Lower lobe of right lung (tissue), 2 donors: Measurements from ENCODE around the gene PRCP. TPM values are rescaled to one million over a fixed set of nuclear protein-coding genes. Genes with fewer than 3 reads are reported as not detected.
A peak's percentile ranks its signal among the peaks of the same experiment; 100 is the strongest.

ENCODE experiments used
- ATAC-seq, 2 donors: fragments of 200-7000 bp; cut with Tn5 transposase; one replicate each; pipeline ENCODE4 v1.9.1; 2020 to 2022; ENCODE audit warnings: mild to moderate bottlenecking in 2 of 2, moderate library complexity in 2 of 2
- DNase-seq: peaks from one replicate; pipeline ENCODE4 v3.0.0-alpha.2; 2020
- H3K27ac ChIP-seq: fragments of 200-600 bp; one replicate; pipeline ENCODE4 v1.8.0; 2022
- H3K27me3 ChIP-seq: fragments of 200-600 bp; one replicate; pipeline ENCODE4 v1.8.0; 2022; ENCODE audit warnings: low read depth
- H3K36me3 ChIP-seq: fragments of 200-600 bp; one replicate; pipeline ENCODE4 v1.8.0; 2022; ENCODE audit warnings: mild to moderate bottlenecking
- H3K4me1 ChIP-seq: fragments of 200-600 bp; one replicate; pipeline ENCODE4 v1.8.0; 2022
- H3K4me3 ChIP-seq: fragments of 200-600 bp; one replicate; pipeline ENCODE4 v1.8.0; 2022; ENCODE audit warnings: mild to moderate bottlenecking
- H3K9me3 ChIP-seq: fragments of 200-600 bp; one replicate; pipeline ENCODE4 v1.8.0; 2022
- intact Hi-C: fragments of 100-400 bp; cut with DNase I; formaldehyde crosslinking; loops from one replicate; pipeline ENCODE4 v1.11.0; 2022
- total RNA-seq: library from RNA; stranded (reverse); fragmentation: NEBNext Ultra II Directional; extraction: Animal tissue kit (Norgen Biotek cat#: 25700); gene quantifications from one replicate; pipeline ENCODE4 v1.2.1, GENCODE V29; 2021
- TF ChIP-seq, protein P1 (sequence below): fragments of 200-600 bp; IDR thresholded peaks from one replicate; pipeline ENCODE4 v1.8.0; 2022; ENCODE audit warnings: antibody characterized with exemption, mild to moderate bottlenecking
- donor health status: DM: no; HTN: yes; CAD: no; lungs with severe emphysema.

The PRCP gene
- total RNA-seq, 1 donor from 2014 or later, result 67.9 TPM

DNA sequence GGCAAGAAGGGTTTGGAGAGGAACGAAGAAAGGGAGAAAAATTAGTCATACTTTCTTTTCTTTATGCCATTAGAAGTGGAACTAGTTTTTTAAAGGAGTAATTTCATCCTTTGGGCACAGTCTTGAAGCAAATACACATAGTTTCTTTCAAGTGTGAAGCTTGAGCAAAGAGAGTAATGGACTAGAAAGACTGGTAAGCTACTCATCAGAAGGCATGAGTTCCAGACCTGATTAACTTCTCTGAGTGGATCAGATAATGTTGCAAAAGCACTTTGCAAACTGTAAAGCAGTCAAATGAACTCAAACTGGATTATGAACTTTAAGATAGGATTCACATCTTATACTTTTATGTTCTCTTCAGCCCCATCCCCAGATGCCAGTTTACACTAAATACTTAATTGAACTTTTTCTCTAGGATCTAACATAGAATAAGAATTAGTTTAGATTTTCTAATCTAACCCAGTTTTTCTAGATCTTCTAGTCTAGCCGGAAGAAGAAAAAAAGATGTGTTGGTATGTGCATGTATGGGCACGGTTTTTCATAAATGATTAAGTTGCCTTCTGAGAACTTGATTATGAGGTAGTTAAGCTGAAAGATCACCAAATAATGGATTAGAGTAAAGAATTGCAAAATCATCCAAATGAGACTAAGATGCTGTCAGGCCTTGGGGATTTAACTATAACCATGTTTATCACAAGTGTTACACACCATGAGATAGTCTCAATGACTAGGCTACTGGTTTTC lies 3.8 kb upstream of the PRCP start:
- intact Hi-C loops, result loop anchor here (10.0 kb wide), 2 partner anchors 291 to 351 kb away; partner anchors contain the start of gene ANKRD42
- TF ChIP-seq, protein P1, sequence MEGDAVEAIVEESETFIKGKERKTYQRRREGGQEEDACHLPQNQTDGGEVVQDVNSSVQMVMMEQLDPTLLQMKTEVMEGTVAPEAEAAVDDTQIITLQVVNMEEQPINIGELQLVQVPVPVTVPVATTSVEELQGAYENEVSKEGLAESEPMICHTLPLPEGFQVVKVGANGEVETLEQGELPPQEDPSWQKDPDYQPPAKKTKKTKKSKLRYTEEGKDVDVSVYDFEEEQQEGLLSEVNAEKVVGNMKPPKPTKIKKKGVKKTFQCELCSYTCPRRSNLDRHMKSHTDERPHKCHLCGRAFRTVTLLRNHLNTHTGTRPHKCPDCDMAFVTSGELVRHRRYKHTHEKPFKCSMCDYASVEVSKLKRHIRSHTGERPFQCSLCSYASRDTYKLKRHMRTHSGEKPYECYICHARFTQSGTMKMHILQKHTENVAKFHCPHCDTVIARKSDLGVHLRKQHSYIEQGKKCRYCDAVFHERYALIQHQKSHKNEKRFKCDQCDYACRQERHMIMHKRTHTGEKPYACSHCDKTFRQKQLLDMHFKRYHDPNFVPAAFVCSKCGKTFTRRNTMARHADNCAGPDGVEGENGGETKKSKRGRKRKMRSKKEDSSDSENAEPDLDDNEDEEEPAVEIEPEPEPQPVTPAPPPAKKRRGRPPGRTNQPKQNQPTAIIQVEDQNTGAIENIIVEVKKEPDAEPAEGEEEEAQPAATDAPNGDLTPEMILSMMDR, result no peak
- H3K27ac ChIP-seq, result no peak overlapping the region
- no peaks in the 10 kb centered on the region for H3K9me3 ChIP-seq
- no peaks in the 10 kb centered on the region for H3K36me3 ChIP-seq
- H3K4me3 ChIP-seq, result no peak overlapping the region
- no peaks in the 10 kb centered on the region for H3K27me3 ChIP-seq
- DNase-seq (no peak), ATAC-seq (no peak)
- peaks cover 21% of the 10 kb centered on the region for H3K4me1 ChIP-seq

DNA sequence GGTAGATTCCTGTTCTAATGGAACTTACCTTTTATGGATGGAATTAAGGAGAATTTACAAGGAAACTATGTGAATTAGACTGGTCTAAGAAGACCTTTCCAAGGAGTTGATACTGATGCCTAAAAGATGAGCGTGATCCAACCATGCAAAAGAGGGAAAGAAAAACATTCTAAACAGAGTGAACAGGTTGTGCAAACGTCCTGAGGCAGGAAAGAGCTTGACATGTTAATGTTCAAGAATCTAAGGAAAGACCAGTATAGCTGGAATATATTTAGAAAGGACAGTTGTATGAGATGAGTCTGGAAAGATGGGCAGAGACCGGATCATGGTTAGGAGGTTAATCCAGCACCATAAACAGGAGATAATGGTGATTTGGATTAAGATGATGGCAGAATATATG lies 2.6 kb upstream of the PRCP start:
- TF ChIP-seq, protein P1, result no peak
- H3K9me3 ChIP-seq, result no peaks in the 10 kb centered on the region
- H3K27me3 ChIP-seq, result no peaks in the 10 kb centered on the region
- peaks cover 31% of the 10 kb centered on the region for H3K4me1 ChIP-seq
- DNase-seq (no peak), ATAC-seq (no peak)
- H3K36me3 ChIP-seq, result no peaks in the 10 kb centered on the region
- H3K27ac ChIP-seq, result no peak overlapping the region
- intact Hi-C loops, result loop anchor here (10.0 kb wide), 2 partner anchors 292 to 352 kb away; partner anchors contain the start of gene ANKRD42
- H3K4me3 ChIP-seq, result no peak overlapping the region

DNA sequence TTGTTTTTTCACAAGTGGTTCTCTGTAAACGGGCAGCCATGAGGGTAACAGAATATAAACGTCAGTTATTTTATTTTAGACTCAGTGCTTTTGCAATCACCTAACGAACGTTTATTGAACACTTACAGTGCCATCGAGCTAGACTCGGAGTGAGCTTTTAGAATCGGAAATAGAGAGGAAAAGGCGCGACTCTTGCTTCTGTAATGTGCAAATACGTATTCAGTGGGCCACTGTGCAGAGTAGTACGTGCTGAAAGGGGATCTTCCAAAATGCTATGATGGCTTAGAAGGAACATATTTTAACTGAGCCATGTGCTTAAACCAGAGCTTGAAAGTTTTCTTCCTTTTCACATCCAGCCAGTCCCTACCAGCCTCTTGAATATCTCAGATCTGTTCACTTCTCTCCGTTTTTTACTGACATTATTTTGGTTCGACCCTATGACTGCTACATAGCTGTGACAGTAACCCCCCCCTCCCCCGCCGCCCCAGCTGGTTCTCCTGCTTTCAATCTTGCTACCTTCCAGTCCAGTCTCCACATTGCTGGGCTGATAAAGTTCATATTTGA lies 1.8 kb upstream of the PRCP start:
- Histone ChIP-seq H3K27ac (no peak overlapping the region), H3K4me1 (peaks cover 40% of the 10 kb centered on the region), H3K36me3 (no peaks in the 10 kb centered on the region), H3K27me3 (no peaks in the 10 kb centered on the region), H3K4me3 (peak overlapping the region; percentile 74), H3K9me3 (no peaks in the 10 kb centered on the region)
- no peak for DNase-seq
- TF ChIP-seq, protein P1, result no peak
- no peak for ATAC-seq
- intact Hi-C loops, result loop anchor here (10.0 kb wide), 2 partner anchors 293 to 353 kb away; partner anchors contain the start of gene ANKRD42

DNA sequence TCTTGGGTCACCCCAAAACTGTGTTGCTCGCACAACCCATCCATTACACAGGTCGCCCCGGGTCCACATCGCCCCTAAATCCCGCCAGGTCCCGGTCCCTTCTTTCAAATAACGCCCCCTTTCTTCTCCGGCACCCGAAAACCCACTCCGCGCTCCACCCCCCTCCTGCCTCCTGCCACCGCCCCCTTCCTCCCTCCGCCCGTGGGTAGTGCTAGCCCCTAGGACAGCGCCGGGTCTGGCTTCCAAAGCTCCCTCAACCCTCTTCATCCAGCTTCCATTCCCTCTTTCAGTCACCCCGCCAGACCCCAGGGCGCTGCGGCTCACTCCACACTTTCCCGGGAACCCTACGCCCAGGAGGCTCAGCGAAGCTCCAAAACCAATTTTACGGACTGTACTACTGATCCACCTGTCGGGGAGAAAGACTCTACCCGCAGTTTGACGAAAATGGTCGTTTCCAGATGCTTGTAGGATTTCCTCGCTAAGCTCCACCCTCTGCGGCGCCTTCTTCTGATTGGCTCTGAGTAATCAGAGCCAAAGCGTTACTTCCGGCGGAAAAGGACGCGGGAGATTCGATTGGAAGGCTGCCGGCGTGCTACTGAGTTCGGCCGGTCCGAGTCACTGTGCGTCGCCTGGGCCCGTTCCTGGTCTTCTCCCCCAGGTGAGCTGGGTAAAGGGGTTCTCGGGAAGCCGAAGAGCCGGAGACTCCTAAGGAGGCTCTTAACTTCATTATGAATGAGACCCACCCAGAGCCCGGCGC lies 1.1 kb upstream of the PRCP start, which contains the start of gene DDIAS:
DDIAS (plus strand) TSS at position 572 of the 757 bp plus-strand sequence. CDS start 13,003 bp downstream, outside the sequence.
- TF ChIP-seq, protein P1, result no peak
- H3K27ac ChIP-seq, result peak within 1 kb of the TSS; percentile 86
- intact Hi-C loops, result loop anchor here (10.0 kb wide), 2 partner anchors 293 to 353 kb away; partner anchors contain the start of gene ANKRD42
- H3K27me3 ChIP-seq, result no peaks in the 10 kb centered on the region
- ATAC-seq, result peak; percentile 91 to 93
- H3K9me3 ChIP-seq, result no peaks in the 10 kb centered on the region
- H3K4me1 ChIP-seq, result peaks cover 42% of the 10 kb centered on the region
- DNase-seq, result peak; percentile 96
- H3K36me3 ChIP-seq, result no peaks in the 10 kb centered on the region
- H3K4me3 ChIP-seq, result peak within 1 kb of the TSS; percentile 74

DNA sequence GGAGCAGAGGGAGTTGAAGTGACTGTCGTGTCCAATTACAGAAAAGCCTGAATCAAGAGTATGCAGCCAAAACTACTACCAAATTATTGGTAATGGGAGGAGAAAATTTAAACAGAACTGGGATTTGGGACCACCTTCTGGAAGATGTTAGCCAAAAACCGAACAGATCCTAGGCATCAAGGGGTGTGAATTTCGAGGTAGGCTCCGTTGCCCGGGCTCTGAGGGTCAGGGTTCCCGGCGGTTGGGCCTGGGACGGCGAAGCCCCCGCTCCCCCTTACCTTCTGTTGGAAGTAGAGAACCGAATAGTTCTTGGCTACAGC lies 313 bp downstream of the PRCP start:
- Histone ChIP-seq H3K27ac (peak overlapping the region; percentile 86), H3K4me1 (peaks cover 46% of the 10 kb centered on the region), H3K27me3 (no peaks in the 10 kb centered on the region), H3K9me3 (no peaks in the 10 kb centered on the region), H3K36me3 (no peaks in the 10 kb centered on the region), H3K4me3 (peak overlapping the region; percentile 74)
- ATAC-seq (peak in 1 of 2 donors; percentile 4), DNase-seq (no peak)
- intact Hi-C loops, result loop anchor here (10.0 kb wide), 2 partner anchors 295 to 355 kb away; partner anchors contain the start of gene ANKRD42
- TF ChIP-seq, protein P1, result no peak
